Measurements from ENCODE around the gene PDPR.
"Not testable (repeated sequence)": the region's sequence is repeated elsewhere in the genome, so short reads cannot be mapped to it uniquely, and the experiment has no call there.

PDPR gene

GRCh38 chr16:70128844-70129243 lies 14.7 kb downstream of the PDPR start:
- not testable (repeated sequence) for DNase-seq (ENCODE audit: low spot score)

- not testable (repeated sequence) for DNase-seq (ENCODE audit: low spot score)
Observed at GRCh38 chr16:70135796-70136195, 21.7 kb downstream of the PDPR start.

DNA sequence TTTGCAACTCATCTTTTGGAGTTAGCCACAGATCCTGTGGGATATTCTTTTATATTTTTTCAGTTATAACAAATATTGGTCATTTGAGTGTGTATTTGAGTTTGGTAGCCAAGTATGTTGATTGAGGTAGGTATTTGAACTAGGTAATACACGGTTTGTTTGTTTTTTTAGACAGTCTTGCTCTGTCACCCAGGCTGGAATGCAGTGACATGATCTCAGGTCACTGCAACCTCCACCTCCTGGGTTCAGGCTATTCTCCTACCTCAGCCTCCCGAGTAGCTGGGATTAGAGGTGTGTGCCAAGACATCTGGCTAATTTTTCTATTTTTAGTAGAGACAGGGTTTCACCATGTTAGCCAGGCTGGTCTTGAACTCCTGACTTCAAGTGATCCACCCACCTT lies 22.5 kb downstream of the PDPR start:
- not testable (repeated sequence) for DNase-seq (ENCODE audit: low spot score)

DNA sequence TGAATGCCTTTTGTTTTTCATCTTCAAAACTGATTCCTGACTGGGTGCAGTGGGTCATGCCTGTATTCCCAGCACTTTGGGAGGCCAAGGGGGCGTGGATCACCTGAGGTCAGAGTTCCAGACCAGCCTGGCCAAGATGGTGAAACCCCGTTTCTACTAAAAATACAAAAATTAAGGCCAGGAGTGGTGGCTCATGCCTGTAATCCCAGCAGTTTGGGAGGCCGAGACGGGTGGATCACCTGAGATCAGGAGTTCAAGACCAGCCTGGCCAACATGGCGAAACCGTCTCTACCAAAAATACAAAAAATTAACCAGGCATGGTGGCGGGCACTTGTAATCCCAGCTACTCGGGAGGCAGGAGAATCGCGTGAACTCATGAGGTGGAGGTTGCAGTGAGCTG lies 28.6 kb downstream of the PDPR start:
- DNase-seq (ENCODE audit: low spot score): not testable (repeated sequence)

- DNase-seq (ENCODE audit: low spot score): not testable (repeated sequence)
Observed at GRCh38 chr16:70143231-70143895, 29.2 kb downstream of the PDPR start.

DNA sequence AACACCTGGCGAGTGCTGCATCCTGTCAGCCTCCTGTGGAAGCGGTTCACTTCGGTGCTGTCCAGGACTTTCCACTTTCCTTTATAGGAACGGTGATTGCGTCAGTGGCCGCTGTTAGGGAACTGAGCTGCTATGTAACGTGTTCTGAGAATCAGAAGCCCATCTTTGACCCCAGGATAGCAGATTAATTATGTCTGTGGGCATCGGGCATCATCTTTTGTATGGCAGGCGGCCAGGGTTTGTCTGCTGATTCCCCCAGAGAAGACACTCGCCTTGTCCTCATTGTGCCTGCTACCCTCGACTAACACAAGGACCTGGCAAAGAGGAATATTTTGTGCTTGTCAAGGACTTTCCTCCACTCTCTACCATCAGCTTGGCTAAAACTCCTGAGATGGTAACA lies 33.7 kb downstream of the PDPR start:
- not testable (repeated sequence) for DNase-seq (ENCODE audit: low spot score)

- DNase-seq (ENCODE audit: low spot score): not testable (repeated sequence)
Observed at GRCh38 chr16:70148453-70148852, 34.3 kb downstream of the PDPR start.

GRCh38 chr16:70149296-70149695 lies 35.2 kb downstream of the PDPR start:
- DNase-seq (ENCODE audit: low spot score): not testable (repeated sequence)

GRCh38 chr16:70151391-70151790 lies 37.3 kb downstream of the PDPR start:
- DNase-seq (ENCODE audit: low spot score): peak; percentile 25

DNA sequence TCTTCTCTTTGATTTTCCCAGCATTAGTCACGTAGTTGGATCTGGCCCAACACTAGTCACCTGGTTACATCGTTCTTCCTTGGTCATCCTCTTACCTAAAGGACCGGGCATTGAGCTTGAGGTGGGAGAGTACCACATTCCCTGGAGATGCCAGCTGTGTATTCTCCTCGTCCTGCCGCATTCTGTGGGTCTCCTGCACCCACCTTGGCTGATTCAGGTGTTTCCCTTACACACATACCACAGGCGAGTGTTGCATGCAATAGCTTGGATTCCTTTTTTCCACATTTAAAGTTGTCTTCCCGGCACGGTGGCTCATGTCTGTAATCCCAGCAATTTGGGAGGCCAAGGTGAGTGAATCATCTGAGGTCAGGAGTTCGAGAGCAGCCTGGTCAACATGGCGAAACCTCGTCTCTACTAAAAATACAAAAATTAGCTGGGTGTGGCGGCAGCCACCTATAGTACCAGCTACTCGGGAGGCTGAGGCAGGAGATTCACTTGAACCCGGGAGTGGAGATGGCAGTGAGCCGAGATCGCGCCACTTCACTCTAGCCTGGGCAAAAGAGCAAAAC lies 37.9 kb downstream of the PDPR start:
- no peak for DNase-seq (ENCODE audit: low spot score)

- no peak for DNase-seq (ENCODE audit: low spot score)
Observed at GRCh38 chr16:70152578-70153302, 38.6 kb downstream of the PDPR start.

GRCh38 chr16:70154736-70155135 lies 40.6 kb downstream of the PDPR start:
- DNase-seq (ENCODE audit: low spot score): not testable (repeated sequence)

DNA sequence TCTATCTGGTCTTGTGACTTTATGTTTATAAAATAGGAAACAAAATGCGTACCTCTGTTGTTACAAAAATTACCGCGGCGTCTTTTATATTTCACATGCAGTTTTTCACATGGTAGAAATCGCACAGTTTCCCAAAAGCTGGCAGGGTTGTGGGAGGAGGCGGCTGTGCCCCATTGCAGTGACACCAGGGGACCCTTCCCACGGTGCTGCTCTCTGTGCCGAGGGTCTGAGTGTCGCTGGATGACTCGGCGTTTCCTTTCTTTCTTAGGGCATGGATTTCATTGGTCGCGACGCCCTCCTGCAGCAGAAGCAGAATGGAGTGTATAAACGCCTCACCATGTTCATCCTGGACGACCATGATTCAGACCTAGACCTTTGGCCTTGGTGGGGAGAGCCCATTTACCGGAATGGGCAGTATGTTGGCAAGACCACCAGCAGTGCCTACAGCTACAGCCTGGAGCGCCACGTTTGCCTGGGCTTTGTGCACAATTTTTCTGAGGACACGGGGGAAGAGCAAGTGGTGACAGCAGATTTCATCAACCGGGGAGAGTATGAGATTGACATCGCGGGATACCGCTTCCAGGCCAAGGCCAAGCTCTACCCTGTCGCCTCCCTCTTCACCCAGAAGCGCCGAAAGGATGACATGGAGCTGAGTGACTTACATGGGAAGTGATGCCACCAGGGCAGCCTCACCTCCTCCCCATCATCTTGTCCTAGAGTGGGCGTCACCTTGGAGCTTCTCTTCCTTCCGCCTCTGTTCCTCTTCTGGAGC lies 42.3 kb downstream of the PDPR start:
- no peak for DNase-seq (ENCODE audit: low spot score)

- no peak for DNase-seq (ENCODE audit: low spot score)
Observed at GRCh38 chr16:70157105-70157476, 43.0 kb downstream of the PDPR start.

DNA sequence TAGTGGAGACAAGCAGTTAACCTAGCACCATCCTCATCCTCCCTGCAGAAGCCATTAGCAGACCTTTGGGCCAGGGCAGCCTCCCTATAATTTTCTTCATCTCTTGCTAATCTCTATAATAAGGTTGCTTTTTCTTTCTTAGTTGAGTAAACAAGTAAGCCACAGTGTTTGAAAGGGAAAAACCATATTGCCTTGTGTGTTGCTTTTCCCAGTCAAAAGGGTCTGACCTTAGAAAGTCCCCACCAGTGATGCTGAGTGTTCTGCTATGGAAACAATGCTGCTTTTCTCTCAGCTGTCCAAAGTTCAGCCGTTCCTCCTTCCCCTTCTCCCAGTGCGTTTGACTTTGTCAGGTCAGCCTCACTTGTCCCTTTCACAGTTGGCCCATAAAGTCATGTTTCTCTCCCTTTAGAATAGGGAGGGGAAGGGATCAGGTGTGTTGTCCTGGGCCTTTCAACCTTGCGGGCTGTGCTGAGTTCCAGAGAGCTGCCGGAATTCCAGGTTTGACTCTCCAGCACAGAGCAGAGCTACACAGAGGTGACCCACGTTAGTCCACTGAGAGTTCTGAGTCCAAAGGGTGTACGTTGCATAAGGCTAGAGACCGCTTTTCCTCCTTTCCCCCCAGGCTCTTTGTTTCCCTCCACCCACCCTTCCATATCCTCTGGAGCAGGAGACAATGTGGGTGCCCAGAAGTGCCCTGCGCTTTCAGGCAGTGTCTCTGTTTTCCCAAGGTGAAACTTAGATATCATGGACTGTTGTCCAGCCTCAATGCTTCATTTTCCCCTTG lies 43.5 kb downstream of the PDPR start:
- no peak for DNase-seq (ENCODE audit: low spot score)

GRCh38 chr16:70158261-70158939 lies 44.3 kb downstream of the PDPR start:
- DNase-seq (ENCODE audit: low spot score): peak; percentile 28

- DNase-seq (ENCODE audit: low spot score): no peak
Observed at GRCh38 chr16:70159355-70160348, 45.5 kb downstream of the PDPR start.

DNA sequence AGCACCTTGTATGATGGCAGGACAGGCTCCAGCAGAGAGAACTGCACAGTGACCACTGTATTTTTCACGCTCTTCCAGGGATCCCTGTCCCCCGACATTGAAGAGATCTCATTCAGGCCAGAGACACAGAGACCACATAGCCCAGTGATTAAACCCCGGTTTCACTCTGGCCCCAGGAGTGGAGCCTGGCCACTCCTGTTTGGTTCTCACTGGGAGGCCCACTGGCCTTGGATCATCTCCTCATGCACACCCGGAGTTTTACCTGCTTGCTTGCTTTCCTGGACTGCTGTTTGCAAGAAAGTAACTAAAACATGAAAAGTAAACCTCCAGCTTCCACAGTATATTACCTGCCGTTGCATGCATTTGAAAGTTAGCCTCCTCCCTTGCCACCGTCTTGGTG lies 46.3 kb downstream of the PDPR start:
- DNase-seq (ENCODE audit: low spot score): no peak

DNA sequence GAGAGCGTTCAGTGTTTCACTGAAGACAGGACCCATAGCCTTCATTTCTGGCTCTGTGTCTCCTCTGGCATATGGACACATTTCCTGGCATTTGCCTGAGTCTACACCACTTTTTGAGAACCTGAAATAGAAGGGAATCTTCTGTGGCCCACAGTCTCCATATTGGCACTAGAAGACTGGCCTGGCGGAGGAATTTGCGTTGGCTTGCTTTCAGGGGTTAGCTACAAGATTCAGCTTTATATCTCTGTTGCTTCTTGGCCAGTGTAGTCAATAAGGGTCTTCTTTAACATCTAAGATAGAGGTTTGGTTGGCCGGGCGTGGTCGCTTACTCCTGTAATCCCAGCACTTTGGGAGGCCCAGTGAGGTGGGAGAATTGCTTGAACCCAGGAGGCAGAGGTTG lies 46.7 kb downstream of the PDPR start:
- DNase-seq (ENCODE audit: low spot score): no peak

- DNase-seq (ENCODE audit: low spot score): no peak
Observed at GRCh38 chr16:70161350-70161749, 47.2 kb downstream of the PDPR start.
